HEK293 (cell line): ENCODE measurements around the gene PDLIM7.
A peak's percentile ranks its signal among the peaks of the same experiment; 100 is the strongest.

Experiments used
- ATF2 ChIP-seq: fragments of 450-650 bp; formaldehyde crosslinking; IDR thresholded peaks from 2 replicates; pipeline ENCODE4 v1.5.1; 2016; ENCODE audit warnings: missing biosample characterization, missing genetic modification characterization, low read depth
- BCL11B ChIP-seq: fragments of 450-650 bp; formaldehyde crosslinking; IDR thresholded peaks from 2 replicates; pipeline ENCODE4 v1.5.1; 2016; ENCODE audit warnings: low read depth, missing biosample characterization, missing genetic modification characterization
- EGR2 ChIP-seq: fragments of 450-650 bp; formaldehyde crosslinking; IDR thresholded peaks from 2 replicates; pipeline ENCODE4 v1.5.1; 2016; ENCODE audit warnings: low read depth, missing biosample characterization, missing genetic modification characterization
- HOXD13 ChIP-seq: sonication (generic); formaldehyde crosslinking; IDR thresholded peaks from 2 replicates; pipeline ENCODE4 v1.8.0; 2022; ENCODE audit warnings: missing genetic modification reagents, borderline replicate concordance
- SALL2 ChIP-seq: fragments of 450-650 bp; formaldehyde crosslinking; IDR thresholded peaks from 2 replicates; pipeline ENCODE4 v1.5.0; 2017; ENCODE audit warnings: missing biosample characterization, mild to moderate bottlenecking, missing genetic modification characterization, borderline replicate concordance
- SETDB1 ChIP-seq: IDR thresholded peaks from one replicate; pipeline ENCODE4 v1.6.1; 2017; ENCODE audit warnings: mild to moderate bottlenecking, low read length, moderate library complexity, mixed read lengths; ENCODE audit not compliant: insufficient read length
- TSHZ1 ChIP-seq: fragments of 450-650 bp; formaldehyde crosslinking; IDR thresholded peaks from 2 replicates; pipeline ENCODE4 v1.5.1; 2016; ENCODE audit warnings: missing biosample characterization, missing genetic modification characterization, borderline replicate concordance
- WT1 ChIP-seq: fragments of 450-650 bp; formaldehyde crosslinking; IDR thresholded peaks from 2 replicates; pipeline ENCODE4 v1.5.1; 2016; ENCODE audit warnings: missing biosample characterization, missing genetic modification characterization
- ZBTB20 ChIP-seq: fragments of 450-650 bp; formaldehyde crosslinking; IDR thresholded peaks from 2 replicates; pipeline ENCODE4 v1.5.1; 2016; ENCODE audit warnings: missing biosample characterization, missing genetic modification characterization
- ZBTB26 ChIP-seq: fragments of 450-650 bp; formaldehyde crosslinking; optimal IDR thresholded peaks from 2 replicates; pipeline ENCODE3; 2016; ENCODE audit warnings: missing biosample characterization, mild to moderate bottlenecking, missing genetic modification characterization
- ZBTB6 ChIP-seq: fragments of 450-650 bp; formaldehyde crosslinking; IDR thresholded peaks from 2 replicates; pipeline ENCODE4 v1.5.1; 2017; ENCODE audit warnings: missing biosample characterization, missing genetic modification characterization
- ZBTB7A ChIP-seq: fragments of 450-650 bp; formaldehyde crosslinking; IDR thresholded peaks from 2 replicates; pipeline ENCODE4 v1.5.1; 2016; ENCODE audit warnings: low read depth, missing biosample characterization, missing genetic modification characterization
- ZNF121 ChIP-seq: fragments of 450-650 bp; formaldehyde crosslinking; IDR thresholded peaks from 2 replicates; pipeline ENCODE4 v1.5.1; 2016; ENCODE audit warnings: missing biosample characterization, missing genetic modification characterization
- ZNF140 ChIP-seq: fragments of 450-650 bp; formaldehyde crosslinking; IDR thresholded peaks from 2 replicates; pipeline ENCODE4 v1.5.1; 2016; ENCODE audit warnings: missing biosample characterization, missing genetic modification characterization
- ZNF221 ChIP-seq: fragments of 450-650 bp; formaldehyde crosslinking; IDR thresholded peaks from 2 replicates; pipeline ENCODE4 v1.5.1; 2017; ENCODE audit warnings: missing biosample characterization, missing genetic modification characterization, borderline replicate concordance
- ZNF248 ChIP-seq: fragments of 450-650 bp; formaldehyde crosslinking; IDR thresholded peaks from 2 replicates; pipeline ENCODE4 v1.5.1; 2017; ENCODE audit warnings: missing biosample characterization, missing genetic modification characterization
- ZNF26 ChIP-seq: fragments of 450-650 bp; formaldehyde crosslinking; IDR thresholded peaks from 2 replicates; pipeline ENCODE4 v1.5.1; 2016; ENCODE audit warnings: missing biosample characterization, missing genetic modification characterization
- ZNF280C ChIP-seq: fragments of 450-650 bp; formaldehyde crosslinking; IDR thresholded peaks from 2 replicates; pipeline ENCODE4 v1.5.1; 2016; ENCODE audit warnings: missing biosample characterization, missing genetic modification characterization
- ZNF311 ChIP-seq: fragments of 450-650 bp; formaldehyde crosslinking; IDR thresholded peaks from 2 replicates; pipeline ENCODE4 v1.5.1; 2017; ENCODE audit warnings: missing biosample characterization, missing genetic modification characterization, borderline replicate concordance
- ZNF362 ChIP-seq: fragments of 450-650 bp; formaldehyde crosslinking; IDR thresholded peaks from 2 replicates; pipeline ENCODE4 v1.5.1; 2016; ENCODE audit warnings: missing biosample characterization, missing genetic modification characterization
- ZNF37A ChIP-seq: fragments of 450-650 bp; IDR thresholded peaks from 2 replicates; pipeline ENCODE4 v1.5.1; 2018; ENCODE audit warnings: missing biosample characterization, missing genetic modification characterization
- ZNF488 ChIP-seq: fragments of 450-650 bp; formaldehyde crosslinking; IDR thresholded peaks from 2 replicates; pipeline ENCODE4 v1.5.1; 2016; ENCODE audit warnings: missing biosample characterization, missing genetic modification characterization
- ZNF596 ChIP-seq: fragments of 450-650 bp; IDR thresholded peaks from 2 replicates; pipeline ENCODE4 v1.5.0; 2018; ENCODE audit warnings: missing biosample characterization, mild to moderate bottlenecking, missing genetic modification characterization, moderate library complexity
- ZNF658 ChIP-seq: fragments of 450-650 bp; formaldehyde crosslinking; IDR thresholded peaks from 2 replicates; pipeline ENCODE4; 2016; ENCODE audit warnings: missing biosample characterization, missing genetic modification characterization
- ZSCAN16 ChIP-seq: fragments of 450-650 bp; formaldehyde crosslinking; IDR thresholded peaks from 2 replicates; pipeline ENCODE4 v1.5.1; 2016; ENCODE audit warnings: missing biosample characterization, missing genetic modification characterization

The PDLIM7 gene

GRCh38 chr5:177516601-177517568, 19.5 kb upstream of the PDLIM7 start, which contains the start of gene DDX41 (continued):
- TF ChIP-seq TSHZ1 (no peak), ZNF362 (tag by site-specific recombination) (no peak), SALL2 (tag by site-specific recombination) (no peak), ZNF140 (tag by site-specific recombination) (no peak), WT1 (tag by site-specific recombination) (peak; percentile 52), ZNF658 (tag by site-specific recombination) (no peak), ZNF596 (tag by site-specific recombination) (no peak), ZNF221 (tag by site-specific recombination) (no peak), ZBTB7A (tag by site-specific recombination) (0 out of 2 replicates have a peak, but pooled peaks have one; percentile 38), ZNF248 (tag by site-specific recombination) (no peak), ZNF311 (tag by site-specific recombination) (no peak), EGR2 (tag by site-specific recombination) (peak; percentile 68), ZSCAN16 (no peak), ZBTB6 (no peak), ZNF488 (tag by site-specific recombination) (no peak), HOXD13 (CRISPR knock-in tag) (no peak), ATF2 (tag by site-specific recombination) (no peak), ZBTB20 (tag by site-specific recombination) (peak; percentile 91), SETDB1 (no peak), ZBTB26 (peak; percentile 97), ZNF280C (no peak), ZNF37A (tag by site-specific recombination) (no peak), ZNF26 (no peak), ZNF121 (tag by site-specific recombination) (no peak), BCL11B (no peak)
